ENCODE data around the gene MASTL. TPM values are rescaled to one million over a fixed set of nuclear protein-coding genes. Genes with fewer than 3 reads are reported as not detected.
"Not testable (repeated sequence)": the region's sequence is repeated elsewhere in the genome, so short reads cannot be mapped to it uniquely, and the experiment has no call there.

Gene MASTL
- 6.5 TPM in 2 replicates for total RNA-seq

DNA sequence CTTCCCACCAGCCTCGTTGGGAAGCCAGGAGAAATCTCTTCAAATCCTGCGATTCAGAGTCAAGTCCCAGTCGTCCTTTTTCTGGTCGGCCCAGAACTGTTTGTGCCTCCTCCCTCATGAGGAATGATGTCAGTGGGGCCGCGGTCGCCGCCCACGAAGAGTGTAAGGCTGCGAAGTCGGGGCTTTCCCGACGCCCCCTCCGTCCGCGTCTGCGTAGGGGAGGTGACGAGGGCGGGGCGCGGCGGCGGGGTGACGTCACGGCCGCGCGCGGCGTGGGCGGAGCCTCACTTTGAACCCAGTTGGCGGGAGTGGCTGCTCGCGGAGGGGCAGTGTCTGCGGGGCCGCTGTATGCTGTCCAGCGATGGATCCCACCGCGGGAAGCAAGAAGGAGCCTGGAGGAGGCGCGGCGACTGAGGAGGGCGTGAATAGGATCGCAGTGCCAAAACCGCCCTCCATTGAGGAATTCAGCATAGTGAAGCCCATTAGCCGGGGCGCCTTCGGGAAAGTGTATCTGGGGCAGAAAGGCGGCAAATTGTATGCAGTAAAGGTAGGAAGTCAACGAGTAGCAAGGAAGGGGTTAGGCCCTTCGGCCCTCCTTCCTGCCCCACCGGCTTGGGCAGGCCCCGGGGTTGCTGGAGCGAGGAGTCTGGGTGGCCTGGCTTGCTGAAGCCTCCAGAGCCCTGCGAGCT lies at the start of gene MASTL:
MASTL (plus strand) TSS at position 287 of the 689 bp plus-strand sequence; CDS start at position 362, 75 bp downstream.
- DNase-seq (ENCODE audit: low read depth in 2 of 2): peak; percentile 97

DNA sequence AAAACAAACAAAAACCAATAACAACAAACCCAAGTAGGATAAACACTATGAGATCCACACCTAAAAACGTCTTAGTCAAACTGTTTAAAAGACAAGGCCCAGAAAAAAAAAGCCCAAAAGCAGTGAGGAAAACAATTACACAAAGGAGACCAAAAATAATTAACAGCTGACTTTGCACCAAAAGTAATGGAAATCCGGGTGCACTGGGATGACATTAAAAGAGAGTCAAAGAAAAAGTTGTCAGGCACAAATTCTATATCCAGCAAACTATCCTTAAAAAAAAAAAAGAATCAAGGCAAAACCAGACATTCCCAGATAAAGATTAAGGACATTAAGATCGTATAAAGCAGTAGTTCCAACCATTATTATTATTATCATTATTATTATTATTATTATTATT lies 47.0 kb upstream of the MASTL start:
- DNase-seq (ENCODE audit: low read depth in 2 of 2): no peak

DNA sequence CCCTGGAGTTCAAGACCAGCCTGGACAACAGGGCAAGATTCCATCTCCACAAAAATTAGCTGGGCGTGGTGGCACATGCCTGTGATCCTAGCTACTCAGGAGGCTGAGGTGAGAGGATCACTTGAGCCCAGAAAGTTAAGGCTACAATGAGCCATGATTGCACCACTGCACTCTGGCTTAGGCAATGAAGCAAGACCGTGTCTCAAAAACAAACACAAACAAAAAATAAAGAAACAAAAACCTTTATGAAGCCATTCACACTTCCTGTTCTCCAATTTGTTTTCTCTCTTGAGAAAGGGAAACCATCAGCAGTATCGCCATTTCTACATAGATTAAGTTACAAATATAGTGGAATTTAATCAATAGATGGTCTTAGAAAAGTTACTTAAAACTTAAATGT lies 20.8 kb upstream of the MASTL start:
- DNase-seq (ENCODE audit: low read depth in 2 of 2): no peak

DNA sequence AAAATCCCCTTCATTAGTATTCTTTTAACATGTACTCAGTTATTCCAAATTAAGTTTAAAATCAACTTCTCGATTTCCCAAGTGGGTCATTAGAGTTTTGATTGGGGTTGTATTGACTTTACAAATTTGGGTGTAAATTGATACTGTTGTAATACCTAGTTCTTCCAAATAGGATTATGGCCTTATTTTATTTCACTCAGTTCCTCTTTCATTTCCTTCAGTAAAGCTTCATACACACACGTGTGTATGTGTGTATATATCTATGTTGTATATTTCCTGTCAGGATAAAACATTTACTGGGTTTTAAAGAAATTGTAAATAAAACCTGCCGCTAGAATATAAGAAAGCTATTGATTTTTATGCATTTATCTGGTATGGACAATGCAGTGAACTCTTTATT lies 16.9 kb upstream of the MASTL start:
- DNase-seq (ENCODE audit: low read depth in 2 of 2): no peak

DNA sequence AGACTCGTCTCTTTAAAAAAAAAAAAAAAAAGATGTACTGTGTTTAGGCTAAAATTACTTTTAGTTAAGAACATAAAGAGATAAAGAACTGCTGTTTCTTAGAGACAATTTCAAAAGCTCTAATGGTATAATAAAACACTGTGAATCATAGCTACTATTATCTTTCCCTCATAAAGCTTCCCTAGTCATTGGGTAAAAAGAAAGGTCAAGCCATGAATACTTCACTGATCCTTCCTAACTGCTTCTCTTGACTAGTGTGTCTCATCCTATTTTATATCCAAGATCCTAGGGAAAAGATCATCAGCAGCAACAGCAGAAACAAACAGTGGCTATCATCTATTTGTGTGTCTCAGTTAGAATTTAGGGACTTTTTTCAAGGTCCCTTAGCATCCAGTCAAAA lies 11.5 kb upstream of the MASTL start:
- DNase-seq (ENCODE audit: low read depth in 2 of 2): no peak

DNA sequence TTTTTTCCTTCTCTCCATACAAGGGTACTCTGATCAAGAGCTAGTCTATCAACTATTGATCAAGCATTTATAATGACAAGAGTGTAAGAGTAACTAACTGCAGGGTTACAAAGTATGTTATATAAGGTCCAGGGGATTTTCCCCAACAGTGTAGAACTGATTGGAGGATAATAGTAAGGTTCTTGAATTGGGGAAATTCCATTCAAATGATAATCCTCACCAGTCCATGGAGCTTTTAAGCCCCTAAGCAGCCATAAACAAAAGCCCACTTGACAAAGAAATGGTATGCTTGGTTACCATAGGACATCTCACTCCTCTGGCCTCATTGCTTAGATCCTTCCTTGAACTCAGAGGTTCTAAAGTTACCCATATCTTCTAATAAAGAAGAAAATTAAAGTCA lies 9.2 kb upstream of the MASTL start:
- DNase-seq (ENCODE audit: low read depth in 2 of 2): no peak

DNA sequence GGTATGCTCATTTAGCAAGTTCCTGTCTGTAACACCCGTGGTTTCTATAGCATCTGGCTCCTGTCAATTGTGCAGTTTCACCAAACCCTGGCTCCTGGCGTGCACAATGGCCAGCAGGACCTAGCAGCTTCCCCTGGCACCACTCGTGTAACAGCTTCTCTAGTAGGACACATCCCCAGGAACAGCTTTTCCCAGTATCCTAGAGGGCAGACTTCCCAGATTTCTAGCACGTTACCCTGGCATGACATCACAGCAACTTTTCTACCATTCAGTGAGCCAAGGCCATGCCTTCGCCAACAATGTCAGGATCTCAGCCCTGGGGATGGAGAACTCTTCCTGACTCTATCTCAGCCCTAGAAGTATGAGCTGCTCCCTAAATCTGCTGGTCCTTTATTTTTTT lies 7.5 kb upstream of the MASTL start:
- DNase-seq (ENCODE audit: low read depth in 2 of 2): peak in 1 of 2 donors; percentile 18

DNA sequence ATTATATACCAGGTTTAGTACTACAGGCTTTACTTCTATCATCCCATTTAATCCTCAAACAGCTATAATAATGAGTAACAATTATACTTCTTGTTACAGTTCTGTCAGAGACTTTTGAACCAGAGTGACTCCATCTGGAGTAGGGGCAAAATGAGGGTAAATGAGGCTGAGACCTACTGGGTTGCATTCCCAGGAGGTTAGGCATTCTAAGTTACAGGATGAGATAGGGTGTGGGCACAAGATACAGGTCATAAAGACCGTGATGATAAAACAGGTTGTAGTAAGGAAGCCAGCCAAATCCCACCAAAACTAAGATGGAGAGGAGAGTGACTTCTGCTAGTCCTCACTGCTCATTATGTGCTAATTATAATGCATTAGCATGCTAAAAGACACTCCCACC lies 4.9 kb upstream of the MASTL start:
- DNase-seq (ENCODE audit: low read depth in 2 of 2): no peak

DNA sequence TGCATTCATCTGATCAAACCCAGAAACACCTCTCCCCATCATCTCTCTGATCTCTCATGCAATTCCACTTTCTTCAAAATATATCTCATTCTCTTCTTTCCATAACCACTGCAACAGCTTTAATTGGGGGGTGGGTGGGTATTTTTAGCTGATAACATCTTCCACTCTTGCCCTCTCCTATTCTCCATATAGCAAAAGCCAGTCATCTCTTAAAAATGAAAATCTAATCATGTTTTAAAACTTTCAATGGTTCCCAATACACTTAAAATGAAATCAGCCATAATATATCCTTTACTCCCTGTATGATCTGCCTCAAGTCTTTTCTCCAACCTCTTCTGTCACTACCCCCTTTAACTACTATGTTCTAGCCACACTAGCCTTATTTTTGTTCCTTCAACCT lies 2.5 kb upstream of the MASTL start:
- DNase-seq (ENCODE audit: low read depth in 2 of 2): no peak

DNA sequence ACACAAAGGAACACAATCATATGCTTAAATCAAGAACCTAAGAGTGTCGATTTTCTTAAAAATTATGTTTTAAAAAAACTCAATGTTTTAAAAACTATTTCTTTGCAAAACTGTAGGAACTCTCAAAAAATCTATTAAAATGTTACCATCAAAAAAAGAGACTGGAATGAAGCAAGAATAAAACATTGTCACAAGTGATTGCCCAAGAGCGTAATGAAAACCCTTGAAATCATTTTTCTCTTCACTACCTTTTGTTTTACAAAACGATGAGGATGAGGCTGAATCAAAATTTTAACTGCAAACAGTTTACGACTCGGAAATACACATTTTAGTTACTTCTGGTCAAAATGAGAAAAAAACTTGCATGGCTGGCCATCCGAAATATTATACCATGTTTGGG lies 1.8 kb upstream of the MASTL start:
- DNase-seq (ENCODE audit: low read depth in 2 of 2): peak in 1 of 2 donors; percentile 1

DNA sequence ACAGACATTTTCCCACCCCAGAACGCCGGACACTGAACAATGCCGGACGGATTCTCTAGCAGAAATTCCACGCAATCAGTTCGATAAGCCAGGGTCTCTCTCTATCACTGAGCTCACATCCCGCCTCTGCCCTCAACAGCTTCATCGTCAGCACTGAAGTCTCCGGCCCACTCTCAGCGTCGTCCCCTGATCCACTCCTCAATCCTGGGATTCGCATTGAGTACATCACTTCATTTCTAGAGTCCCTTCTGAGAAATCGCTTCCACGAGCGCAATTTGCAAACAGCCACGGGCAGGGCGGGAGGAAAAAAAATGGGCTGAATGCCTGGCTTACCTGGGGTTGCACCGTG lies 1.3 kb upstream of the MASTL start:
- DNase-seq (ENCODE audit: low read depth in 2 of 2): peak; percentile 51 to 60

DNA sequence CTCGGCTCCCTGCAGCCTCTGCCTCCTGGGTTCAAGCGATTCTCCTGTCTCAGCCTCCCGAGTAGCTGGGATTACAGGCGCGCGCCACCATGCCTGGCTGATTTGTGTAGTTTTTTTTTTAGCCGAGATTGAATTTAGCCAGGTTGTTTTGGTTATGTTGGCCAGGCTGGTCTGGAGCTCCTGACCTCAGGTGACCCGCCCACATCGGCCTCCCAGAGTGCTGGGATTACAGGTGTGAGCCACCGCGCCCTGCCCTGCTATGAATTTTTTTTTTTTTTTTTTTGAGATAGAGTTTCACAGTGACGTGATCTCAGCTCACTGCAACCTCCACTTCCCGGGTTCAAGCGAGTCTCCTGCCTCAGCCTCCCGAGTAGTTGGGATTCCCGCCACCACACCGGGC lies 1.4 kb downstream of the MASTL start:
- DNase-seq (ENCODE audit: low read depth in 2 of 2): not testable (repeated sequence)

DNA sequence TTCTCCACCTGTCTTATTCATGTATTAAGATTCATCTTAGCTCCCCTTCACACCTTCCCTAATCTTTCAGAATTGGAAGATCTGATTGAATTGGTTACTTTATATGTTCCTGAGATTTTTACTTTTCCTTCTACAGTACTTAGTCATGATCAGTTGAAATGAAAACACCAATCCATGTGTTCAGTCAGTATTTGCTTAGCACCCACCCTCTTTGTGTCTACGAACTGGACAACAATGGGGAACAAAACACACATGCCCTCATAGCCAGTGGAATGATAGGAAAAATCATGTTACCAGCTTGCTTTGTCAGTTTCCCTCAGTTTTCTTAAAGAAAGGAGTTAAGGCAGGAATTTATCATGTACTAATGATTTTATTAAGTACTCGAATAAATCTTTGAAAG lies 2.0 kb downstream of the MASTL start:
- peak; percentile 27 to 55 for DNase-seq (ENCODE audit: low read depth in 2 of 2)

DNA sequence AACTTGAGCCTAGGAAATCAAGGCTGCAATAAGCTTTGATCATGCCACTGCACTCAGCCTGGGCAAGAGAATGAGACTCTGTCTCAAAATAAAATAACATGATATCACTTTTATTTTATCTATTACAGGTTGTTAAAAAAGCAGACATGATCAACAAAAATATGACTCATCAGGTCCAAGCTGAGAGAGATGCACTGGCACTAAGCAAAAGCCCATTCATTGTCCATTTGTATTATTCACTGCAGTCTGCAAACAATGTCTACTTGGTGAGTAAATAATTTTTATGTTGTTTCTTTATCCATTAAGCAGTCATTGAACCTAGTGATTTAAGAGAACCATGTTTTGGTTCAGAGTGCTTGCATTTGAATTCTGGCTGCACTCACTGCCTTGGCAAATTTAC lies 3.3 kb downstream of the MASTL start:
- DNase-seq (ENCODE audit: low read depth in 2 of 2): peak; percentile 6 to 11

DNA sequence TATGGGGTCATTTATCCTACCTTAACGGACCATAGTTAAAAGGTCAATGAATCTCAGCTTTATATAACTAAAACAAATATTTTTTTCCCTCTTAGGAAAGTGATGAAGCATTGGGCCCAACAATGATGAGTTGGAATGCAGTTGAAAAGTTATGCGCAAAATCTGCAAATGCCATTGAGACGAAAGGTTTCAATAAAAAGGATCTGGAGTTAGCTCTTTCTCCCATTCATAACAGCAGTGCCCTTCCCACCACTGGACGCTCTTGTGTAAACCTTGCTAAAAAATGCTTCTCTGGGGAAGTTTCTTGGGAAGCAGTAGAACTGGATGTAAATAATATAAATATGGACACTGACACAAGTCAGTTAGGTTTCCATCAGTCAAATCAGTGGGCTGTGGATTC lies 14.7 kb downstream of the MASTL start:
- no peak for DNase-seq (ENCODE audit: low read depth in 2 of 2)

DNA sequence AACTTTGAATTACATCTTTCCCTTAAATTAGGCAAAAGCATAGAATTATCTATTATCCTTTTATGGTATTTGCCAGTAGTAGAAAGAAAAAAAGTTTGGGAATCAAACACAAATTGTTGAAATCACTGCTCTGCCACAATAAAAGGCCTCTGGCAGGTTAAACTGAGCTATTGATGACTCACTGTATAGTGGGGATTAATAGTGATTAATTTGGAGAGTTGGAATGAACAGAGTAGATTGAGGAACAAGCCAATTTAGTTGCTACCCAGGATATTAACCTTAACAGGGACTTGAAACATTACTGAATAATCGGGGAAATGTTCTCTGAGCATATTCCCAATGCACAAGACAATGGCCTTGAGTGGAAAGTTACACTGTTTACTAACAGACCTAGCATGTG lies 33.1 kb downstream of the MASTL start:
- DNase-seq (ENCODE audit: low read depth in 2 of 2): no peak

DNA sequence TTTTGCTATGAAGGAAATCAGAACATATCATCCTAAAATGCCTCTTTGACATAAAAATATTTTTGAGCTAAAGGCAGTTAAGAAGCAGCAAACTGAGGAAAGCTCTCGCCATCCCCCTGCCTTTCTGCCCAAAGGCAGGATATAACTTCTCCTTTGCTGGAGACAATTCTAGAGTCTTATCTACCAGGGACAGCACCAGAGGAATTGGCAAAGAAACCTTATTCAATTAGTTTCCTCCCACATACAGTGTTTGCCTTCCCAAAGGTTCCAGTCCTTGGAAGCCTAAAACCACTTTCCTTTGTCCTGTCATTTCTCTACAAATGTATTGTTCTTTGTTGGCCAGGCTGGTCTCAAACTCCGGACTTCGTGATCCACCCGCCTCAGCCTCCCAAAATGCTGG lies 33.7 kb downstream of the MASTL start:
- no peak for DNase-seq (ENCODE audit: low read depth in 2 of 2)

DNA sequence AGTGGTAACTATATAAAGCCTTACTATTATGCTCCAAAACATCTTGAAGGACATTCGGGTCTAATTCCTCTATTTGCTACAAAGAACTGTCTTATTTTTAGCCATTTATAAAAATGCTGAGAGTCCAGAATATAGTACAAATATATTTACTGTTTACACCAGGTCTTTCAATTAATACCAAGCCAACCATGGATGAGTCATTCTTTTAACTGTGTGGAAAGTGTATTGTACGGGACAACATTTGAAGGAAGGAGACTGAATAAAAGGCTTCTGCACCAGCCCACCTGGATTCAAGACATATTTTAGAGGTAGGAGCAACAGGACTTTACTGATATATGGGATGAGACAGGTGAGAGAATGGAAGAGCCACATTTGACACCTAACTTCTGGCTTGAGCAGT lies 35.4 kb downstream of the MASTL start:
- no peak for DNase-seq (ENCODE audit: low read depth in 2 of 2)

DNA sequence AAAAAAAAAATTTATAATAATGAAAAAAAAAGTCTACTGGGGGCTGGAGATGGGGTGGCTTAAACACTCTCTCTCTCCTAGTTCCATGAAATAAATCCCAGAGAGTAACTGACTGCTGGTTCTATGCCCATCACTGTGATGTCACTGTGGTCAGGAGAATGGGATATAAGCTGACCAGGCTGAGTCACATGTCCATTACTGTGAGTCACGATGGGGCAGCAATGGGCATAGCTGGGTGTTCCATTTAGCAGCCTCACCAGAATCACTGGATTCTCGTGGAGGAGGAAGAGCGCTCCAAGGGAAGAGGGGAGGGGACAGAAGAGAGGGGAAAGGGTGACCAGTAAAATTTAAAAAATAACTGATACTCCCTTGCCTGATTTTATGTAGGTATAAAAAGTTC lies 37.1 kb downstream of the MASTL start:
- peak; percentile 69 to 88 for DNase-seq (ENCODE audit: low read depth in 2 of 2)

DNA sequence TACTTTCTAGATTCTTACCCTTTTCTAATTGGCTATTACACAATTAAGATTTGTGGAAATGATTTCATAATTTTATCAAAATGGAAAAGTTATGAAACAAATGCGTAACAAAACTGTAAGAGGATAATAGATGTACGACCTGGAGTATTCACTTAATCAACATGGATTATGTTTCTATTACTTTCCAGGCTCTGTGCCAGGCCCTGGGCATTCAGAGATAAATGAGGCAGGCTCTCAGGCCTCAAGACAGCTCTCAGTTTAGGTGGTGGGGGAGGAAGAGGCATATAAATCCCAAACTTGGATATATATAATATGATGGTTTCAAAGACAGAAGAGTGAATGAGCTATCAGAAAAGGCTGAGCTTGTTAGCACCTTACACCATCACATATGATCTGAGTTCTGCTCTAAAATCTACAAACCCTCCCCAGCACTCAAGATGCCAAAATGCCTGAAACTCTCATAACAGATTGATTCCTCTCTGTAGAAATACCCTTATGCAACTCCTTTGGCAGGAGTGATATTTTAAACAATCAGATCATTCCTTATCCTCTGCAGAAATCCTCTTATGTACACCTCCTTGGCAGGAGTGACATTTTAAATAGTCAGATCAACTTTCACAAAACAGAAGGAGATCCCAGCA lies 42.9 kb downstream of the MASTL start:
- DNase-seq (ENCODE audit: low read depth in 2 of 2): no peak

DNA sequence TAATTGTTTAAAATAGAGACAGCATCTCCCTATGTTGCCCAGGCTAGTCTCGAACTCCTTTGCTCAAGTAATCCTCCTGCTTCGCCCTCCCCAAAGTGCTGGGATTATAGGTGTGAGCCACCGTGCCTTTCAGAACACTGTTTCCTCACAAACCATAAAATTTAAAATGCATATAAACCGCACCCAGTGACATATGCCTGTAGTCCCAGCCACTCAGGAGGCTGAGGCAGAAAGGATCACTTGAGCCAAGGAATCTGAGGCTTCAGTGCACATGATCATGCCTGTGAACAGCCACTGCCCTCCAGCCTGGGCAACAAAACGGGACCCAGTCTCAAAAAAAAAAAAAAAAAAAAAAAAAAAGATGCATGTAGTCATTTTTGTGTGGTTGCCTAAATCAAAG lies 48.7 kb downstream of the MASTL start:
- DNase-seq (ENCODE audit: low read depth in 2 of 2): no peak

DNA sequence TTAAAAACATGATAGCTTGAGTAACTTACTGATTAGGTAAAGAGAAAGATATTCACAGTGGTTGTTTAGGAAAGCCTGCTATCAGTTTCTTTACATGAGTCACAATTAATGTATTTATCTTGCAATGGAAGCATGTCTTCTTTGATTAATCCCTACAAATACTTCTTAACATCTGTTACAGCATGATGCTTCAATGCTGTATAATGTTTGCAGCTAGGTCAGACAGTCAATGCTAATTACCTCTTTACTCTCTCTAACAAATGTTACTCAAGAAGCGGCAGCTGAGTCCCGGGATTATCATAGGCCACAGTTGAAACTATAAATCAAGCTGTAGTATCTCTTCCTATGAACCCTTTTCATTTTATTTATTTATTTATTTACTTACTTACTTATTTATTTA lies 52.2 kb downstream of the MASTL start:
- DNase-seq (ENCODE audit: low read depth in 2 of 2): no peak

DNA sequence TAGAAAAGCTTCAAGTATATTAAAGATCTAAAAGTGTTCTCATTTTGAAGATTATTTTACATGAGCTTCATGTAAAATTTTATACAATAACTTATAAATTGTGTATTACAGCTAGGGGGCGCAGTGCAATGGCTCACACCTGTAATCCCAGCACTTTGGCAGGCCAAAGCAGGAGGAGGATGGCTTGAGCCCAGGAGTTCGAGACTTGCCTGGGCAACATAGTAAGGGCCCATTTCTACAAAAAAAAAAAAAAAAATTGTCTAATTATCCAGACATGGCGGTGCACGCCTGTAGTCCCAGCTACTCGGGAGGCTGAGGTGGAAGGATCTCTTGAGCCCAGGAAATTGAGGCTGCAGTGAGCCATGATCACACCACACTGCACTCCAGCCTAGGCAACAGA lies 68.8 kb downstream of the MASTL start:
- DNase-seq (ENCODE audit: low read depth in 2 of 2): peak; percentile 60 to 68

All from lung microvascular endothelial cell (primary cell).